ENCODE results near the gene FTCD.
"Not testable (repeated sequence)": the region's sequence is repeated elsewhere in the genome, so short reads cannot be mapped to it uniquely, and the experiment has no call there.

The FTCD gene

DNA sequence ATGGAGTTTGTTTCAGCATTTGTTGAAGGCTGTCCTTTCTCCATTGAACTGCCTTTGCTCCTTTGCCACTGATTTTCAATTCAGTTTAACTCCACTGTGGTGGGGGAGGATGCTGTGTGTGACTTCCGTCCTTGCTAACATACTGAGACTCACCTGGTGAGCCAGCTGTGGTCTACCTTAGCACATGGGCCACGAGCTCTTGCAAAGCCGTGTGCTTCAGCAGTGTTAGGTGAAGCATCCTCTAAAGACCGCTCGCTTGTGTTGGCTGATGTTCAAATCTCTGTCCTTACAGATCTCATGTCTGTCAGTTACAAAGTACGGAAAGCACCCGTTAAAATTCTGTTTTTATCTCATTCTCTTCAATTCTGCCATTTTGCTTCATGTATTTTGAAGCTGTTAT is 32.4 kb upstream of the FTCD start:
- no peak for DNase-seq

DNA sequence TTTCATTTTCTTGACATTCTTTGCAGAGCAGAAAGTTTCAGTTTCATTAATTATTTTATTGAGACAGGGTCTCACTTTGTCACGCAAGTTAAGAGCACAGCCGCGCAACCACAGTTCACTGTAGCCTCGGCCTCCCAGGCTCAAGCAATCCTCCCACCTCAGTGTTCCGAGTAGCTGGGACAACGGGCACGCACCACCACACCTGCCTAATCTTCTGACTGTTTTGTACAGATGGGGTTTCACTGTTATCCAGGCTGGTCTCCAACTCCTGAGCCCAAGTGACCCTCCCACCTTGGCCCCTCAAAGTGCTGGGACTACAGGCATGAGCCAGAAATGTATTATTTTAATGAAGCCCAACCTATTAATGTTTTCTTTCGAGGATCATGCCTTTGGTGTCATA is 31.9 kb upstream of the FTCD start:
- no peak for DNase-seq

DNA sequence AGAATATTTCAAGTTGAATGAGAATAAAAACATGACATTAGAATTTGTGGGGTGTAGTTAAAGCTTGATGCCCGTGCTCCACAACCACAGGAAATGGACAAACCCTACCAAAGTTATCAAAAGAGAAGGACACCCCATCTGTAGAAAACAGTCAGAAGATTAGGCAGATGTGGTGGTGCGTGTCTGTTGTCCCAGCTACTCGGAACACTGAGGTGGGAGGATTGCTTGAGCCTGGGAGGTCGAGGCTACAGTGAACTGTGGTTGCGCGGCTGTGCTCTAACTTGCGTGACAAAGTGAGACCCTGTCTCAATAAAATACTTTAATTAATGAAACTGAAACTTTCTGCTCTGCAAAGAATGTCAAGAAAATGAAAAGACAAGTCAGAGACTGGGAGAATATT is 30.3 kb upstream of the FTCD start:
- no peak for DNase-seq

DNA sequence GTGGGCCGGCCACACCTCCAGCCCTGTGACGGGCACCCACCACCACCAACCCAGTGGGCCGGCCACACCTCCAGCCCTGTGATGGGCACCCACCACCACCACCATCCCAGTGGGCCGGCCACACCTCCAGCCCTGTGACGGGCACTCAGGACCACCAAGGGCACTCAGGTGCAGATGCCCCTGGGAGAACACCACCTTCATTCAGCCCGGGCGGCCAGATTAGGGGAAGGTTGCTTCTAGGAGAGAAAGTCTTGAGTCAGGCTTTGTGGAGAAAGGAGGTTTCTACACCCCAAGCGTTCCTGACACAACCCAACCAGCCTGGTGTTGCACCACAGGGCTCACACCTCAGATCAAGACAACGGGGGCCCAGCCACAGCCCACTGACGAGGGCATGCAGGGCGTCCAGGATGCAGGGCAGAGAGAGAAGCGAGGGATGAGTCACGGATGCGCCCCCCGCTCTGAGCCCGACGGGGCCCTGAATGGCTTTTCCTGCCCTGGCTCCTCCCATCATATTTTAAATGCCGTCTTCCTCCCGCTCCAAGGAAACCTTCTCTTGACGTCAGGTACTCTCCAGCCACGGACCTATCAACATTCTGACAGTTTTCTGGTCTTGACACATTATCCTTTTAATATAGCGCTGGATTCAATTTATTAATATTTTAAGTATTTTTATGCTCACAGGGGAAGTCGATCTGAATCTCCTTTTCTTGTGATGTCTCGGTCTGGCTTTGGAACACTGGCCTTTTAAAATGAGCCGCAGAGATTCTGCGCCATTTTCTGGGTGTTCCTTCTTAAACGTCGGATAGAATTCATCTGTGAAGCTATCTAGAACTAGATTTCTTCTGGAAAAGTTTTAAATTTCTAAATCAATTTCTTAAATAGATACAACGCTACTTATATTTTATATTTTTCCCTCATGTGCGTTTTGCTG is 29.5 kb upstream of the FTCD start:
- peak; percentile 29 to 36 for DNase-seq

DNA sequence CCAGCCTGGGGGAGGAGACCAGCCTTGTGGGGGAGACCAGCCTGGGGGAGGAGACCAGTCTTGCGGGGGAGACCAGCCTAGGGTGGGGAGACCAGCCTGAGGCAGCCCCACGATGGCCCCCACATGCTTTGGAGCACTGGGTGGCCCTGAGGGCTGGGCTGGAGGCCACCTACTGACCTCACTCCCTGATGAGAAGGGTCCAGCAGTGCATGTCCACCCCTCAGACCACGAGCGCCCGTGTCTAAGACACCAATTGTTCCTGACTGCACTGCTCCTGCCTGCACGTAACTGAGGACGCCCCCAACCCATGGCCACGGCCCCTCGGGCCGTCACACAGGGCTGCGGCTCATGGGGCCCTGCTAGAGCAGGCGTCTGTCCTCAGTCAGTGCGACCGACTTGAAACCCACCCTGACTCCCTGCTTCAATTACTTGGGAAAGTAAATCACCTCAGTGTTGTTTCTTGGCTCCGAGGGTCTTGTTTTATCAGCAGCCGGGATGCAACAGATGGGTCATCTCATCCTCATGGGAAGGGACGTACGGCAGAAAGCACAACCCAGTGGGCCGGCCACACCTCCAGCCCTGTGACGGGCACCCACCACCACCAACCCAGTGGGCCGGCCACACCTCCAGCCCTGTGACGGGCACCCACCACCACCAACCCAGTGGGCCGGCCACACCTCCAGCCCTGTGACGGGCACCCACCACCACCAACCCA is 28.7 kb upstream of the FTCD start, which contains the start of gene SPATC1L:
Gene SPATC1L, minus strand, starts transcription at position 550 of the 715 bp plus-strand sequence. CDS start 1,643 bp downstream, outside the sequence.
- DNase-seq: no peak

DNA sequence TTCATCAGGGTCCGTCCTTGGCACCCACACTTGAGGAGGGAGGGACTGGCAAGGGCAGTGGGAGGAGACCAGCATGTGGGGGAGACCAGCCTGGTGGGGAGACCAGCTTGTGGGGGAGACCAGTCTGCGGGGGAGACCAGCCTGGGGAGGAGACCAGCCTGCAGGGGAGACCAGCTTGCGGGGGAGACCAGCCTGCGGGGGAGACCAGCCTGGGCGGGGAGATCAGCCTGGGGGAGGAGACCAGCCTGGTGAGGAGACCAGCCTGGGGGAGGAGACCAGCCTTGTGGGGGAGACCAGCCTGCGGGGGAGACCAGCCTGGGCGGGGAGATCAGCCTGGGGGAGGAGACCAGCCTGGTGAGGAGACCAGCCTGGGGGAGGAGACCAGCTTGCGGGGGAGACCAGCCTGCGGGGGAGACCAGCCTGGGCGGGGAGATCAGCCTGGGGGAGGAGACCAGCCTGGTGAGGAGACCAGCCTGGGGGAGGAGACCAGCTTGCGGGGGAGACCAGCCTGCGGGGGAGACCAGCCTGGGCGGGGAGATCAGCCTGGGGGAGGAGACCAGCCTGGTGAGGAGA is 28.0 kb upstream of the FTCD start:
- not testable (repeated sequence) for DNase-seq

DNA sequence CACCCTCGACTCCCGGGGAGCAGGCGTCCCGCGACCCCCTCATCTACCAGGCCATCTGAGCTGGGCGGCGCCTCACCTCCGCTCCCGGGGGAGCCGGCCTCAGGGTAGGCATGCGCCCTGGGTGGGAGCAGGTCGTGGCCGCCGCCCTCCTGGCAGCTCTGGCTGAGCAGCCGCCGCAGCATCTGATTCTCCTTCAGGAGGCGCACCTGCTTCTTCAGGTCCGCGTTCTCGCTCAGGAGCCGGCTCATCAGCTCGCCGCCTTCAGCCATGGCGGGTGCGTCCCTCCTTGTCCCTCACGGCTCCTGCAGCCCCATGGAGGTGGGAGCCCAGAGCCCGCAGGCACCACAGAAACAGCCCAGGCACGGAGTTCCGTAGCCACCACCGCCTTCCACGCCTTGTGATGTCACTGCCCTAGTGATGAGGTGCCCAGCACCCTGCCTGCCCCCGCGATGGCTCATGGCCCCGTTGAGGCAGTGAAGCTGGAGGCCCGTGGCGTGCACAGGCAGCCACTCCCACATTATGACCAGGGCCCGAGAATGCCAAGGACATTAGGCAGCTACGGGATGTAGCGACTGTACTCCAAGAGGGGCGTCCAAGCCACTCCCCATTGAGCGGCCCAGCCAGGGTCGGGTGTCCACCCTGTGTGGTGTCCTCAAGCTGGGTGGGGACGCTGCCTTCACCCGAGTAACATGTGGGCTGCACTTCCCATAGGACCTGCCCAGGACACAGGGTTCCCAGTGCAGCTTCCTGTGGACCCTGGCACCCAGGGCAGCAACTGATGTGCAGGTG is 27.4 kb upstream of the FTCD start:
- DNase-seq: no peak

DNA sequence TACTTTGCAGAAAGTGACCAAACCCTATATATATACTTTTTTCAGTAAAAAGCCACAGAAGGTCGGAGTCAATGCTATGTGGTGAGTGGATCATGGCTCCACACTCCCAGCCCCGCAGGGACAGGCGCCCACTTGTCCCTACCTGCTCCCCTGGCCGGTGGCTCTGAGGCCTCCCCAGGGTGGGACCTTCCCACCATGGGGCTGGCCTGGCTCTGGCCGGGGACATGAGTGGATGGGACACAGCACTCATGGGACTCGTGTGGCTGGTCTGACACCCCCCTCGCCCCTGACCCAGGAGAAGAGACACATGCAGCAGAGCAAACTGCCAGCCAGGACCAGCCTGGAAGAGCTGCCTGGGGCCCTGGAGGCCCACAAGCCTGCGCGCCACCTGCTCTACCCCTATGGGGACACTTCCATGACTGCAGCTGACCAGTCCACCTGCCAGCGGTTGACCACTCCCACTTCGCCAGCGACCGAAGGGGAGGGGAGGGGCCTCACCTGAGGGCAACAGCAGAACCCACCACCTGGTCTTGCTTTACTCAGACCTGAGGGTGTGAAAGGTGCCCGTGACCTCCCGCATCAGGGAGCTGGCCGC is 26.7 kb upstream of the FTCD start:
- DNase-seq: no peak

DNA sequence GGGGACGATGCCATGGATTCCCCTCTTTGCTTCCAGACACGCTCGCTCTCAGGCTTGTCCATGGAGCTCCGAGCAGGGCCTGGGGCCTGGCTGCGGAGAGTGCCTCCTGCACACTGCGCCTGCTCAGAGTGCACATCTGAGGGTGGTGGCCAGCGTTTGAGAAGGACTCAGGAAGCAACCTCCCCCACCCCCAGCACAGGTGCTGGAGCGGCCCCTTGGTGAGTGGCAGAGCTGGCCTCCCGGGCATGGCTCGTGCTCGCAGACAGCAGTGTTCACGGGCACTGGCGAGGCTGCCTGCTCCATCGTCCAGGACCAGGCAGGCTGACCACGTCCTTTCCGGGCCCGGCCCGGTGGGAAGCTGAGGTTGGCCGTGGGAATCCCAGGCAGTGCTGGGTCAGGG is 26.1 kb upstream of the FTCD start:
- no peak for DNase-seq

DNA sequence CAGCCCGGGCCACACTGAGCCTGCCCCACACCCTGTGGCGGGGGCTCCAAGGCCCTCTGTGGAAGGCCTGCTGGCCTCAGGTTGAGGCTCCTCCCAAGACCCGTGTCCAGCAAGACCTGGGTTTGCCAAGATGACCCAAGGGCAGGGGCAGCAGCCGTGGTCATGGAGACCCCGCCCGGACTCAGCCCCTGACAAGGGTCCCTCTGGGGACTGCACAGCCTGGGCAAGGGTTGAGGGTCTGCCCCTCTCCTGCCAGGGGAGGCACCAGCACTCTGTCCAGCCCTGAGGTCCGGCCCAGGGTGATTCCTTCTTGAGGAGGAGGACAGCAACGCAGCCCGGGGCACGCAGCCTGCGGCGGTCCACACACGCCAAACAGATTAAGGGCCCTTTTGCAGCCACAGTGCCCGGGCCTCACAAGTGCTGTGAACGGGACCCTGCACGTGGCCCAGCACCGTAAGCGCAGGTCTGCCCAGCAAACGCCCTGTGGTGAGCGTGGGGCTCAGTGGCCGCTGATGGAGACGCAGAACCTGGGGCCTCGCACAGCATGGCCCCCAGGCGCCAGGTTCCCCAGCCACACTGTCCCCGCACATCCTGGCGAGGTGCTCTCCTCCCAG is 25.5 kb upstream of the FTCD start:
- DNase-seq: no peak

DNA sequence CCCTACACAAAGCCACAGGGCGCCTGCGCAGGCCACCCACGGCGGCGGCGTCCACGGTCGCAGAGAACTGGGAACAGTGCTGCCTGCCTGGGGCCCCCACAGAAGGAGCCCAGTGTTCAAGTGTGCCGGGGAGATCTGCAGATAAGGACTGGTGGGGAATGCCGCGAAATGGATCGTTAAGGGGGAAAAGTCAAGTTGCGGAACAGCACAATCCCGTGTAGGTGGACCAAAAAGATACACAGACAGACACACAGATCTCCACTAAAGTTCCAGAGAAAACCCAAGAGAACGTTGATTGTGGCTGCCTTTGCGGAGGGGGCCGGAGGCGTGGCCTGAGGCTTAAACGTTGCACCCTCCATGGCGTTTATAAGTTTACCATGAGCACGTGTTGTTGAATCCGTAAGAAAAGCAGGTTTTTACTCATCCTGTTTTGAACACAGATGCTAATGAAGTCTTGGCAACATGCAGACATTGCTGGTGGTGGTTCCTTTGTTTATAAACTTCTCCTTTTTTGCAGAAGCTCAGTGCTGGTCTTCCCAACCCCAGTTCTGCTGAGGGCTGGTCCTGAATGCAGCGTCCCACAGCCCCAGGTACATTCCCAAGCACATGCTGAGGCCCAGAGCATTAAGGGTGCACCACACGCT is 24.8 kb upstream of the FTCD start:
- no peak for DNase-seq

DNA sequence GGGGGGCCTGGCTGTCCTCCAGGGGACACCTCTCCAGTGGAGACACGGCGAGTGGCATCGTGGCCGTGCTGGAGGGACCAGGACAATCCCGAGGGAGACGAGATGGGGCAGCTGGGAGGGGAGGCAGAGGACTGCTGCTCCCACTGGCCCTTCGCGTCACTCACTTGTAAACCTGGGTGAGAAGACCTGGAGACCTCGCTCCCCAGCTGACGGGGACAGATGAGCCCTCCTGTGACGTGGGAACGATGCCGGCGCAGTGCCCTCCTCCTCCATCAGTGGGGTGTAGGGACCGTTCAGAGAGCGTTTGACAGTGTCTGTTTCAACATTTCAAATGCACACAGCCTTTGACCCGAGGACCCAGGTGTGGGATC is 24.3 kb upstream of the FTCD start:
- DNase-seq: no peak

DNA sequence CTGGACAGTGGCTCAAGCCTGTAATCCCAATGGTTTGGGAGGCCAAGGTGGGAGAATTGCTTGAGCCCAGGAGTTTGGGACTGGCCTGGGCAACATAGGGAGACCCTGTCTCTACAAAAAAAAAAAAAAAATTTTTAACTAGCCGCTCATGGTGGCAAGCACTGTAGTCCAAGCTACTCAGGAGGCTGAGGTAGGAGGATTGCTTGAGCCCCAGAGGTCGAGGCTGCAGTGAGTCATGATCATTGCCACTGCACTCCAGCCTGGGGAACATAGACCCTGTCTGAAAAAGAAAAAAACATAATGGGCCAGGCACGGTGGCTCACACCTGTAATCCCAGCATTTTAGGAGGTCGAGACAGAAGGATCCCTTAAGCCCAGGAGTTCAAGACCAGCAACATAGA is 23.6 kb upstream of the FTCD start:
- no peak for DNase-seq

DNA sequence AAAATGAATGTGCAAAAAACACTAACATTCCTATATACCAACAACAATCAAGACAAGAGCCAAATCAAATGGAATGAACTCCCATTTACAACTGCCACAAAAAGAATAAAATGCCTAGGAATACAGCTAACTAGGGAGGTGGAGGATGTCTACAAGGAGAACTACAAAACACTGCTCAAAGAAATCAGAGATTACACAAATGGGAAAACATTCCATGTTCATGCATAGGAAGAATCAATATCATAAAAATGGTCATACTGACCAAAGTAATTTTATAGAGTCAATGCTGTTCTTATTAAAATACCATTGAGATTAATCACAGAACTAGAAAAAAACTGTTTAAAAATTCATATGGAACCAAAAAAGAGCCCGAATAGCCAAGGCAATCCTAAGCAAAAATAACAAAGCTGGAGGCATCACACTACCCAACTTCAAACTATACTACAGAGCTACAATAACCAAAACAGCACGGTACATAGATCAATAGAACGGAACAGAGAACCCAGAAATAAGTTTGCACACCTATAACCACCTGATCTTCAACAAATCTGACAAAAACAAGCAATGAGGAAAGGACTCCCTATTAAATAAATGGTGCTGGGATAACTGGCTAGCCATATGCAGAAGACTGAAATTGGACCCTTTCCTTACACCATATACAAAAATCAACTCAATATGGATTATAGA is 21.2 kb upstream of the FTCD start:
- DNase-seq: not testable (repeated sequence)

DNA sequence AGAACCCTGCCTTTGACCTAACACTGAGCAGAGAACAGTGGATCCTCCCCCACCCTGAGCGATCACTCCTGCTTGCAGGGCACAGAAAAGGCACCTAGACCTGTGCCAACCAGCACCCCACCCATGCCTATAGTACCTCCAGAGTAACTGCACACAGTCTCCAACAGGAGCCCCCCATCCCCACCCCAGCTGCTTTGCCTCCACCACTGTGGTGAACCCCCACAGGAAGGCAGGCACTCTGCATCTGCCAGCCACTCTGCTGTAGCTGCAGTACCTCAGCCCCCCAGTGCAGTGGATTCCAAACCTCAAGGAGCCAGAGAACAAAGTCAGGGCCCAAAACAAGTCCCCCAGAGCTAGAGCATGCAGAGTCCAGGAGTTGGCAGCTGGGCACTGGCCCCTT is 18.2 kb upstream of the FTCD start:
- no peak for DNase-seq

DNA sequence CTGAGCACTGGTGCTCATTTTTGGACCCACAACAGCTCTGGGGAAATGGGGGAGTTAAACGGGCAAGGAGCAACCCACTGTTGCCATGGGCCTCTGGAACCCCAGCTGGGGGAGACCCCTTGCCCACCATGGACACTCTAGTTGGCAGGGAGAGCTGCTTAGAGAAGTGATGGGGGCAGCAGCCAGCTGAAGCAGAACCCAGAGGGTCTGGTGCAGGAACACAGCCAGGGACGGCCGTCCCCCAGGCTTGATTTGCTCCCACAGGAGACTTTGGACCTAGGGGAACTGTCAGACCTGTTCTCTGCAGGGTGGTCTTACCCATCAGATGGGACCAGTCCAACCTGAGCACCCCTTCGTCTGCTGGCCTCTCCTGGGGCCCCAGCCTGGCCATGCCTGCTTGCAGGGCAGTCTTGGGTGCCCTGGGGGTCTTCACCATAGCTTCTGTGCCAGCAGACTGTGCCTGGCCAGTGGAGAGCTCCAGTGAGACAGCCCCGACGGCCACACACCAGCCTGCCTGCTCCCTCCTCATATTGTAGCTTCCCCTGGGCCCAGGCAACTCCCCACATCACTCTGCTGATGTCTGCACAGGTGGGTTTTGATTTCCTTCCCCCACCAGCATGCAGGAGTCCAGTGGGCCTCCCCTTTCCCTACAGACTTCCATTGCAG is 17.6 kb upstream of the FTCD start:
- DNase-seq: no peak

DNA sequence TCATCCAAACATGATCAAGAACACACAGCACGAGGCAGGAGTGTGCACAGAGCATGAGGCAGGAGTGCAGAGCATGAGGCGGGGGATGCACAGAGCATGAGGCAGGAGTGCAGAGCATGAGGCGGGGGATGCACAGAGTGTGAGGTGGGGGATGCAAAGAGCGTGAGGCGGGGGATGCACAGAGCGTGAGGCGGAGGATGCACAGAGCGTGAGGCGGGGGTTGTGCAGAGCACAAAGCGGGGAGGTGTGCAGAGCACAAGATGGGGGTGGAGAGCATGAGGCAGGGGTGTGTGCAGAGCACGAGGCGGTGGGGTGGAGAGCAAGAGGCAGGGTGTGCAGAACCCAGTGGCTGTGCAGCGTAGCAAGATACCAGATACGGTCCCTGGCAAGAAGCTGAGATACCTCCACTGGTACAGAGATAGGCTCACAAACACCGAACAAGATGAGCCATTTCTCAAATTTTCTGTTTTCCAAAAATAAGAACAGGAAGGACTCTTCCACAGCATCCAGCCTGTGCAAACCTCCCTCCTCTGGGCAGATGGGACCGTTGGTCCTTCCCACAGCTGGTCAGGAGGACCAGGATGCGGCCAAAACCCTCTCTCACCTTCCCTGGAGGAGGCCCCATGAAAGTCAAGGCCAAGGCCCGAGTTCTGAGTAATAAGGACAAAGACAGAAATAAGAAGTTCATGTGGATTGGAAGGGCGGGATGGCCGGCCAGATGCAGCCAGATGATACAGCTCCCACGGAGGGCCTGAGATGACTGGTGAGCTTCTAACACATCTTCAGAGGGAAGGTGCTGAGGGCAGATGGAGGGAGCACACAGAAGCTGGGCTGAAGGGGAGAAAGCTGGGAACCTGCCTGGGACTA is 16.9 kb upstream of the FTCD start:
- no peak for DNase-seq

DNA sequence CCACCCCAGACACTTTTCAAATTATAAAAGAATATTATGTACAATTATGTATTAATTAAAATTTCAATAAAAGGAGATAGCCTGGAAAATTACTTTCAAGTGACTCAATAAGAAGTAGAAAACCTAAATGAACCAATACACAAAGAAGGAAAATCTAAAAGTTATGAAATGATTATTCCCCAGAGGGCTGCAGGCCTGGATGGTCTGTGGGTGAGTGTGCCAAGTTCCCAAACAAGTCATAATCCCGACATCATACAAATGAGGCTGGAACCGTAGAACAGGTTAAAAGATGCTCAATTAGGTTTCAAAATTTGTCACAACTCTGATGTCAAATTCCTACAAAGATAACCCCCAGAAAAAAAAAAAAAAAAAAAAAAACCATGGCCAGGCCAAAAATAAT is 16.2 kb upstream of the FTCD start:
- no peak for DNase-seq

DNA sequence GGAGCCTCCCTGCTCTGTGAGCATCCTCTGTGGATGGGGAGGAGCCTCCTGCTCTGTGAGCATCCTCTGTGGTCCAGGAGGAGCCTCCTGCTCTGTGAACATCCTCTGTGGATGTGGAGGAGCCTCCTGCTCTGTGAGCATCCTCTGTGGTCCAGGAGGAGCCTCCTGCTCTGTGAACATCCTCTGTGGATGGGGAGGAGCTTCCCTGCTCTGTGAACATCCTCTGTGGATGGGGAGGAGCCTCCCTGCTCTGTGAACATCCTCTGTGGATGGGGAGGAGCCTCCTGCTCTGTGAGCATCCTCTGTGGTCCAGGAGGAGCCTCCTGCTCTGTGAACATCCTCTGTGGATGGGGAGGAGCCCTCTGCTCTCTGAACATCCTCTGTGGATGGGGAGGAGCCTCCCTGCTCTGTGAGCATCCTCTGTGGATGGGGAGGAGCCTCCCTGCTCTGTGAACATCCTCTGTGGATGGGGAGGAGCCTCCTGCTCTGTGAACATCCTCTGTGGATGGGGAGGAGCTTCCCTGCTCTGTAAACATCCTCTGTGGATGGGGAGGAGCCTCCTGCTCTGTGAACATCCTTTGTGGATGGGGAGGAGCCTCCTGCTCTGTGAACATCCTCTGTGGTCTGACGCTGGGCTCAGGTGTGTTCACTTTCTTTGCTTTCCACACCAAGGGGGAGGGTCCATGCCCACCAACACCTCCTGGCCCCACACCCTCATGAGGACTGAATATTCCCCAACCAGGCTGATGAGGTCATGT is 15.2 kb upstream of the FTCD start:
- not testable (repeated sequence) for DNase-seq
